Prostate gland (tissue), 2 donors: ENCODE measurements around the gene WDR49. TPM values are rescaled to one million over a fixed set of nuclear protein-coding genes. Genes with fewer than 3 reads are reported as not detected.
"Not testable (repeated sequence)": the region's sequence is repeated elsewhere in the genome, so short reads cannot be mapped to it uniquely, and the experiment has no call there.

Experiments used
- DNase-seq: peaks from one replicate; pipeline ENCODE4 v3.0.0-alpha.2; 2019; ENCODE audit warnings: low spot score
- H3K27ac ChIP-seq, 2 donors: fragments of 200-600 bp; sonication (generic); 2 replicates each; pipeline ENCODE4 v1.5.1; 2017 to 2019
- H3K27me3 ChIP-seq: fragments of 200-600 bp; sonication (generic); replicated peaks from 2 replicates; pipeline ENCODE4 v1.5.1; 2019; ENCODE audit not compliant: insufficient read depth
- H3K36me3 ChIP-seq, 2 donors: fragments of 200-600 bp; sonication (generic); 1 replicate in 1 of 2; 2 replicates in 1 of 2; pipeline versions ENCODE4 v1.5.1 to v1.8.1; 2017 to 2019
- H3K4me1 ChIP-seq: fragments of 200-600 bp; sonication (generic); replicated peaks from 2 replicates; pipeline ENCODE4 v1.5.1; 2019
- H3K4me3 ChIP-seq, 2 donors: fragments of 200-600 bp; sonication (generic); 2 replicates each; pipeline ENCODE4 v1.5.1; 2017 to 2019
- H3K9me3 ChIP-seq: fragments of 200-600 bp; sonication (generic); 2 replicates; pipeline ENCODE4 v1.5.1; 2017
- POLR2A ChIP-seq: fragments of 450-650 bp; IDR thresholded peaks from one replicate; pipeline ENCODE4 v1.6.1; 2016; ENCODE audit warnings: antibody characterized with exemption, mild to moderate bottlenecking
- POLR2AphosphoS5 ChIP-seq: sonication (generic); formaldehyde crosslinking; IDR thresholded peaks from one replicate; pipeline ENCODE4 v1.6.1; 2017; ENCODE audit warnings: antibody characterized with exemption
- WGBS: methylation state at CpG from one replicate; pipeline ENCODE4 v1.1.5; 2018; 5-methylcytosine and 5-hydroxymethylcytosine counted together
- intact Hi-C: fragments of 100-400 bp; cut with DNase I; formaldehyde crosslinking; loops from one replicate; pipeline ENCODE4 v1.14.2; 2022
- total RNA-seq, 2 donors: library from RNA; depleted of rRNA; stranded (reverse); fragments of >200 nt; gene quantifications; one replicate each; pipeline ENCODE4 v1.1.0, GENCODE V29; 2016
- TF ChIP-seq, protein P1 (sequence below), 4 experiments: fragments of 200-600 bp in 2 of 4; fragments of 450-650 bp in 2 of 4; sonication (generic) in 2 of 4; IDR thresholded peaks; 1 replicate in 3 of 4; 2 replicates in 1 of 4; pipeline ENCODE4 v1.5.1; 2016 to 2019; ENCODE audit warnings: antibody characterized with exemption in 4 of 4, mild to moderate bottlenecking in 2 of 4, moderate library complexity in 2 of 4

Gene WDR49
- total RNA-seq, 2 donors from 2014 or later: 0.45 to 1.5 TPM

DNA sequence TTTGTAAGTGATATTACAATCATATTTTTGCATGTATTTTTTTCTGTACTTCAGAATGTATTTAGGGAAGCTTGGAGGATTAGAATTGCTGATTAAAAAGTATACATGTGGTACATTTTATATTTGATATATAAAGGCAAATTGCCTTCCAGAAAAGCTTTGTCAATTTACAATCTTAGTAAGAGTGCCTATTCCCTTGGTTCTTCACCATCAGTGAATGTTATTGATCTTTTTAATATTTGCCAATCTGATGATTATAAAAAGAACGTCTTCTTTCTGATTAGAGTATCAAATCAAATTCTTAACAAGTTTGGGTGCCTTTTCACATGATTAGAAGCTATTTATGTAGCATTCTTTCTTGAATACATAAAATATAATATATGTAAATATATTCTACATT lies 9.1 kb downstream of the WDR49 start:
- WGBS: 73% methylated on average over 1 of the region's 1 CpG
- Histone ChIP-seq H3K36me3 (no peaks in the 10 kb centered on the region), H3K27ac (no peak overlapping the region), H3K4me1 (peaks cover 3% of the 10 kb centered on the region), H3K9me3 (no peaks in the 10 kb centered on the region), H3K4me3 (no peak overlapping the region), H3K27me3 (no peaks in the 10 kb centered on the region)
- TF ChIP-seq POLR2A (no peak), POLR2AphosphoS5 (no peak)
- TF ChIP-seq, protein P1, sequence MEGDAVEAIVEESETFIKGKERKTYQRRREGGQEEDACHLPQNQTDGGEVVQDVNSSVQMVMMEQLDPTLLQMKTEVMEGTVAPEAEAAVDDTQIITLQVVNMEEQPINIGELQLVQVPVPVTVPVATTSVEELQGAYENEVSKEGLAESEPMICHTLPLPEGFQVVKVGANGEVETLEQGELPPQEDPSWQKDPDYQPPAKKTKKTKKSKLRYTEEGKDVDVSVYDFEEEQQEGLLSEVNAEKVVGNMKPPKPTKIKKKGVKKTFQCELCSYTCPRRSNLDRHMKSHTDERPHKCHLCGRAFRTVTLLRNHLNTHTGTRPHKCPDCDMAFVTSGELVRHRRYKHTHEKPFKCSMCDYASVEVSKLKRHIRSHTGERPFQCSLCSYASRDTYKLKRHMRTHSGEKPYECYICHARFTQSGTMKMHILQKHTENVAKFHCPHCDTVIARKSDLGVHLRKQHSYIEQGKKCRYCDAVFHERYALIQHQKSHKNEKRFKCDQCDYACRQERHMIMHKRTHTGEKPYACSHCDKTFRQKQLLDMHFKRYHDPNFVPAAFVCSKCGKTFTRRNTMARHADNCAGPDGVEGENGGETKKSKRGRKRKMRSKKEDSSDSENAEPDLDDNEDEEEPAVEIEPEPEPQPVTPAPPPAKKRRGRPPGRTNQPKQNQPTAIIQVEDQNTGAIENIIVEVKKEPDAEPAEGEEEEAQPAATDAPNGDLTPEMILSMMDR (IDR thresholded peaks at IDR 0.05): no peak
- intact Hi-C loops: no loop called here
- no peak for DNase-seq

DNA sequence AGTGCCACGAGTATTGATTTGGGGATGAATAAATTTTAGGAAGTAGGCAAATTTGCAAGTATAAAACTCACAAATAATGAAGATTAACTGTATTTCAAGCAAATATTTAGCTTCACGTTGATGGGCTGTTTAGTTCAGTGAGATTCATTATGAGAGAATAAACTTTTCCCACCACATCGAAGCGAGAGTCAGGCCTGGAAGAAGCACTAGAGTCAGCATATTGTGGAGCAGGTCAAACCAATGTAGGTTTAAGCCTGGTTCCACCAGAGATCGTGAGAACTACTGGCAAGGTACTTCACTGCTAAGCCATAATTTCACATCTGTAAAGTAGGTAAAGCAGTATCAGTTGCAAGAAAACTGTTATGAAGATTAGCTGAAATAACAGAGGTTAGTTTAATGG lies 22.3 kb downstream of the WDR49 start:
- intact Hi-C loops: no loop called here
- 68% methylated on average over 5 of the region's 5 CpGs for WGBS
- Histone ChIP-seq H3K27ac (no peak overlapping the region), H3K4me1 (no peaks in the 10 kb centered on the region), H3K4me3 (no peak overlapping the region), H3K27me3 (no peaks in the 10 kb centered on the region), H3K9me3 (no peaks in the 10 kb centered on the region), H3K36me3 (no peaks in the 10 kb centered on the region)
- TF ChIP-seq, protein P1 (IDR thresholded peaks at IDR 0.05): no peak
- TF ChIP-seq POLR2AphosphoS5 (no peak), POLR2A (no peak)
- DNase-seq: no peak

DNA sequence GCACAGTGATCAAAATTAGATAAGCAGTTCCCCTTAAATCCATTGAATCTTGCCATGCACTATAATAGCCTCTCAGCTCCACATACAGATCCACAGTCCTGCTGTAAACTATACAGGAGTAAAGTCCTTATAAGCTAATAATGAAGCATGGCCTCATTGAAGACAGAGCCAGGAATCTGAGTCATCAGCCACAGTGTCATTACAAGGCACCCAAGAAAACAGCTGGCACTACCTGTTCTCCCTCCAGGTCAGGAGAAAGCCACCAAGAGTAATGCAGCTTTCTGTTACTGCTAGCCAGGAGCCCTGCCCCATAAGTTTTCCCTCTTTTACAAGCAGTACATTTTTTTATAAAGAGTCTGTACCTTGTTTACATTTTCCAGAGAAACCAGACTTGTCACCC lies 27.3 kb downstream of the WDR49 start:
- Histone ChIP-seq H3K27ac (no peak overlapping the region), H3K27me3 (no peaks in the 10 kb centered on the region), H3K4me1 (no peaks in the 10 kb centered on the region), H3K36me3 (no peaks in the 10 kb centered on the region), H3K4me3 (no peak overlapping the region), H3K9me3 (no peaks in the 10 kb centered on the region)
- peak; percentile 12 for DNase-seq
- TF ChIP-seq POLR2A (no peak), POLR2AphosphoS5 (no peak)
- TF ChIP-seq, protein P1 (IDR thresholded peaks at IDR 0.05): no peak
- intact Hi-C loops: no loop called here

DNA sequence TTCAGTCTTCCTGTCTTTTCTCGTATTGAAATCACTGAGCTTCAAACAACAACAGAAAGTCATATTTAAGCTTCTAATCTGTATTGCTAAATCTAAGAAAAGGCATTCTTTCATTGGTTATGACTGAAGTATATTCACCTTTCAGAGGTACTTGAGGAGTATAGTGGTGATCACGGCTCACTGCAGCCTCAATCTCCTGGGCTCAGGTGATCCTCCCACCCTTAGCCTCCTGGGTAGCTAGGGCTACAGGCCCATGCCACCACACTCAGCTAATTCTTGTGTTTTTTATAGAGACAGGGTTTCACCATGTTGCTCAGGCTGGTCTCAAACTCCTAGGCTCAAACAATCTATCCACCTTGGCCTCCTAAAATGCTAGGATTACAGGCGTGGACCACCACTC lies 38.7 kb downstream of the WDR49 start:
- TF ChIP-seq POLR2A (no peak), POLR2AphosphoS5 (no peak)
- TF ChIP-seq, protein P1 (IDR thresholded peaks at IDR 0.05): no peak
- no peaks in the 10 kb centered on the region for H3K36me3 ChIP-seq
- H3K4me1 ChIP-seq: no peaks in the 10 kb centered on the region
- intact Hi-C loops: no loop called here
- no peaks in the 10 kb centered on the region for H3K27me3 ChIP-seq
- no peaks in the 10 kb centered on the region for H3K9me3 ChIP-seq
- no peak for DNase-seq
- no peak overlapping the region for H3K4me3 ChIP-seq
- WGBS: 95% methylated on average over 3 of the region's 3 CpGs
- no peak overlapping the region for H3K27ac ChIP-seq

DNA sequence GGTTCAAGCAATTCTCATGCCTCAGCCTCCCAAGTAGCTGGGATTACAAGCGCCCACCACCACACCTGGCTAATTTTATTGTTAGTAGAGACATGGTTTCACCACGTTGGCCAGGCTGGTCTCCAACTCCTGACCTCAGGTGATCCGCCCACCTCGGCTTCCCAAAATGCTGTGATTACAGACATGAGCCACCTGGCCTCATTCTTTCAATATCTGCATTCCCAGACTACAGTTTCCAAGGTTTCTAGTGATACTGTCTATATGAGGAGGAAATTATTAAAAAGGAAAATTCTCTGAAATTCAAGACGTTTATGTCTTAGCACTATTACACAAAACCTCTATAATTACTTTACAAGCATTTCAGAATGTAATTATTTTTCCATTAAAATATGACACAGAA lies 39.5 kb downstream of the WDR49 start:
- H3K27me3 ChIP-seq, H3K4me3 ChIP-seq, H3K36me3 ChIP-seq, H3K27ac ChIP-seq, intact Hi-C loops, DNase-seq, H3K9me3 ChIP-seq, H3K4me1 ChIP-seq: not testable (repeated sequence)
- WGBS: 63% methylated on average over 5 of the region's 5 CpGs
